Caco-2 (cell line): ENCODE results near the gene FAT1. TPM values are rescaled to one million over a fixed set of nuclear protein-coding genes. Genes with fewer than 3 reads are reported as not detected.

Experiments
- BruUV-seq: library from RNA; stranded (reverse); fragments of 400-500 nt; replicated peaks from 2 replicates; lab custom pipeline; 2021; lab: Mats Ljungman, UMichigan
- CTCF ChIA-PET: fragments of 300-600 bp; sonication (Branson Sonifier 250); formaldehyde crosslinking; loops from one replicate; lab custom pipeline; 2022; ENCODE audit warnings: antibody characterized with exemption; lab: Charles Lee
- POLR2A ChIA-PET: fragments of 300-600 bp; sonication (Branson Sonifier 250); formaldehyde crosslinking; loops from one replicate; lab custom pipeline; 2022; ENCODE audit warnings: antibody characterized with exemption; lab: Charles Lee
- DNase-seq, 2 experiments: peaks; one replicate each; pipeline versions ENCODE4 v3.0.0 to v3.0.0-alpha.2; 2020 to 2022
- H3K27me3 ChIP-seq: replicated peaks from 2 replicates; pipeline ENCODE4 v1.6.0; 2011; ENCODE audit warnings: low read length; ENCODE audit not compliant: control insufficient read depth, insufficient read depth
- H3K36me3 ChIP-seq: 2 replicates; pipeline ENCODE4 v1.5.1; 2011; ENCODE audit warnings: low read length; ENCODE audit not compliant: control insufficient read depth, insufficient read depth
- H3K4me1 ChIP-seq: fragments of 250-450 bp; sonication (Bioruptor Pico); 2 replicates; pipeline ENCODE4 v1.5.1; 2020; ENCODE audit warnings: mild to moderate bottlenecking
- H3K4me3 ChIP-seq: 2 replicates; pipeline ENCODE4 v1.5.1; 2011; ENCODE audit warnings: low read depth, mild to moderate bottlenecking, control low read depth, low read length
- H3K9me3 ChIP-seq: fragments of 250-450 bp; sonication (Bioruptor Pico); 2 replicates; pipeline ENCODE4 v1.5.1; 2020; ENCODE audit warnings: mild to moderate bottlenecking, moderate library complexity
- H3K27ac Mint-ChIP-seq: one replicate; pipeline ENCODE4 v1.8.0; 2022; ENCODE audit warnings: mixed read lengths; ENCODE audit not compliant: unreplicated experiment
- H3K27me3 Mint-ChIP-seq: one replicate; pipeline ENCODE4 v1.8.0; 2022; ENCODE audit warnings: mixed read lengths; ENCODE audit not compliant: insufficient read depth, unreplicated experiment
- H3K36me3 Mint-ChIP-seq: one replicate; pipeline ENCODE4 v1.8.0; 2022; ENCODE audit warnings: mild to moderate bottlenecking, mixed read lengths; ENCODE audit not compliant: insufficient read depth, unreplicated experiment
- H3K4me1 Mint-ChIP-seq: one replicate; pipeline ENCODE4 v1.8.0; 2022; ENCODE audit warnings: low read depth, mixed read lengths; ENCODE audit not compliant: unreplicated experiment
- H3K4me3 Mint-ChIP-seq: one replicate; pipeline ENCODE4 v1.8.0; 2022; ENCODE audit warnings: mild to moderate bottlenecking, moderate library complexity, mixed read lengths; ENCODE audit not compliant: unreplicated experiment
- H3K9me3 Mint-ChIP-seq: one replicate; pipeline ENCODE4 v1.8.0; 2022; ENCODE audit warnings: mixed read lengths; ENCODE audit not compliant: unreplicated experiment
- intact Hi-C: fragments of 100-400 bp; cut with micrococcal nuclease; formaldehyde crosslinking; loops from one replicate; pipeline ENCODE4 v1.10.0; 2022; ENCODE audit not compliant: unreplicated experiment
- total RNA-seq: library from RNA; stranded (reverse); gene quantifications from 2 replicates; pipeline ENCODE4 v1.2.3, GENCODE V29; 2022
- TF ChIP-seq, protein P1 (sequence below), 2 experiments: fragments of 200-600 bp in 1 of 2; IDR thresholded peaks; 1 replicate in 1 of 2; 2 replicates in 1 of 2; pipeline versions ENCODE4 v1.5.1 to v1.8.0; 2011 to 2022; ENCODE audit warnings: antibody characterized with exemption in 1 of 2, control low read depth in 1 of 2, inconsistent platforms in 1 of 2, low read depth in 1 of 2, low read length in 1 of 2, mild to moderate bottlenecking in 1 of 2, moderate library complexity in 1 of 2; ENCODE audit not compliant: insufficient read depth in 1 of 2, severe bottlenecking in 1 of 2, unreplicated experiment in 1 of 2

The FAT1 gene
- total RNA-seq, 1 experiment from 2014 or later: 135 TPM

- no TSS peak for BruUV-seq
- Mint-ChIP-seq H3K9me3 (no peaks in the 10 kb centered on the region), H3K27ac (no peak overlapping the region), H3K4me3 (no peak overlapping the region), H3K27me3 (no peaks in the 10 kb centered on the region), H3K4me1 (peaks cover 7% of the 10 kb centered on the region), H3K36me3 (peaks cover 87% of the 10 kb centered on the region)
- POLR2A ChIA-PET: no interaction called here
- H3K9me3 ChIP-seq: no peaks in the 10 kb centered on the region
- H3K27me3 ChIP-seq: no peaks in the 10 kb centered on the region
- CTCF ChIA-PET: no interaction called here
- H3K36me3 ChIP-seq: no peaks in the 10 kb centered on the region; the same call in 1 of the 2 replicates
- H3K4me1 ChIP-seq: no peaks in the 10 kb centered on the region
- TF ChIP-seq, protein P1, sequence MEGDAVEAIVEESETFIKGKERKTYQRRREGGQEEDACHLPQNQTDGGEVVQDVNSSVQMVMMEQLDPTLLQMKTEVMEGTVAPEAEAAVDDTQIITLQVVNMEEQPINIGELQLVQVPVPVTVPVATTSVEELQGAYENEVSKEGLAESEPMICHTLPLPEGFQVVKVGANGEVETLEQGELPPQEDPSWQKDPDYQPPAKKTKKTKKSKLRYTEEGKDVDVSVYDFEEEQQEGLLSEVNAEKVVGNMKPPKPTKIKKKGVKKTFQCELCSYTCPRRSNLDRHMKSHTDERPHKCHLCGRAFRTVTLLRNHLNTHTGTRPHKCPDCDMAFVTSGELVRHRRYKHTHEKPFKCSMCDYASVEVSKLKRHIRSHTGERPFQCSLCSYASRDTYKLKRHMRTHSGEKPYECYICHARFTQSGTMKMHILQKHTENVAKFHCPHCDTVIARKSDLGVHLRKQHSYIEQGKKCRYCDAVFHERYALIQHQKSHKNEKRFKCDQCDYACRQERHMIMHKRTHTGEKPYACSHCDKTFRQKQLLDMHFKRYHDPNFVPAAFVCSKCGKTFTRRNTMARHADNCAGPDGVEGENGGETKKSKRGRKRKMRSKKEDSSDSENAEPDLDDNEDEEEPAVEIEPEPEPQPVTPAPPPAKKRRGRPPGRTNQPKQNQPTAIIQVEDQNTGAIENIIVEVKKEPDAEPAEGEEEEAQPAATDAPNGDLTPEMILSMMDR (IDR thresholded peaks at IDR 0.05; ENCODE audit: insufficient read depth in 1 of 2, low read depth in 1 of 2, low read length in 1 of 2, severe bottlenecking in 1 of 2, unreplicated experiment in 1 of 2): no peak
- no peak overlapping the region for H3K4me3 ChIP-seq
- DNase-seq: no peak
- intact Hi-C loops: no loop called here
Observed at GRCh38 chr4:186602978-186603377, 120.7 kb downstream of the FAT1 start.

GRCh38 chr4:186599483-186599882 lies 124.2 kb downstream of the FAT1 start:
- no peaks in the 10 kb centered on the region for H3K27me3 Mint-ChIP-seq
- POLR2A ChIA-PET: no interaction called here
- peaks cover 3% of the 10 kb centered on the region for H3K4me1 Mint-ChIP-seq
- no peaks in the 10 kb centered on the region for H3K27me3 ChIP-seq
- H3K4me3 ChIP-seq: no peak overlapping the region
- H3K36me3 ChIP-seq: no peaks in the 10 kb centered on the region; the same call in none of the 2 replicates
- DNase-seq: no peak
- H3K27ac Mint-ChIP-seq: no peak overlapping the region
- H3K4me1 ChIP-seq: no peaks in the 10 kb centered on the region
- H3K9me3 ChIP-seq: no peaks in the 10 kb centered on the region
- H3K9me3 Mint-ChIP-seq: no peaks in the 10 kb centered on the region
- H3K4me3 Mint-ChIP-seq: no peak overlapping the region
- intact Hi-C loops: no loop called here
- peaks cover 91% of the 10 kb centered on the region for H3K36me3 Mint-ChIP-seq
- TF ChIP-seq, protein P1 (IDR thresholded peaks at IDR 0.05; ENCODE audit: insufficient read depth in 1 of 2, low read depth in 1 of 2, low read length in 1 of 2, severe bottlenecking in 1 of 2, unreplicated experiment in 1 of 2): no peak
- no TSS peak for BruUV-seq
- CTCF ChIA-PET: no interaction called here

- intact Hi-C loops: no loop called here
- DNase-seq: no peak
- H3K27ac Mint-ChIP-seq: no peak overlapping the region
- Histone ChIP-seq H3K4me1 (no peaks in the 10 kb centered on the region), H3K36me3 (no peaks in the 10 kb centered on the region; the same call in none of the 2 replicates), H3K27me3 (no peaks in the 10 kb centered on the region), H3K9me3 (no peaks in the 10 kb centered on the region), H3K4me3 (no peak overlapping the region)
- H3K9me3 Mint-ChIP-seq: no peaks in the 10 kb centered on the region
- no peak overlapping the region for H3K4me3 Mint-ChIP-seq
- TF ChIP-seq, protein P1 (IDR thresholded peaks at IDR 0.05; ENCODE audit: insufficient read depth in 1 of 2, low read depth in 1 of 2, low read length in 1 of 2, severe bottlenecking in 1 of 2, unreplicated experiment in 1 of 2): no peak
- CTCF ChIA-PET: no interaction called here
- no TSS peak for BruUV-seq
- POLR2A ChIA-PET: no interaction called here
- H3K27me3 Mint-ChIP-seq: no peaks in the 10 kb centered on the region
- H3K36me3 Mint-ChIP-seq: peaks cover 88% of the 10 kb centered on the region
- no peaks in the 10 kb centered on the region for H3K4me1 Mint-ChIP-seq
Observed at GRCh38 chr4:186598686-186599085, 125.0 kb downstream of the FAT1 start.
